ENCODE measurements around the gene ARHGAP29. TPM values are rescaled to one million over a fixed set of nuclear protein-coding genes. Genes with fewer than 3 reads are reported as not detected.
A peak's percentile ranks its signal among the peaks of the same experiment; 100 is the strongest.

ARHGAP29 gene
- total RNA-seq, 1 donor from 2014 or later: 42.7 TPM

- H3K27ac Mint-ChIP-seq: peak overlapping the region; percentile 25
- no peak overlapping the region for H3K4me3 Mint-ChIP-seq
- TF ChIP-seq, protein P1, sequence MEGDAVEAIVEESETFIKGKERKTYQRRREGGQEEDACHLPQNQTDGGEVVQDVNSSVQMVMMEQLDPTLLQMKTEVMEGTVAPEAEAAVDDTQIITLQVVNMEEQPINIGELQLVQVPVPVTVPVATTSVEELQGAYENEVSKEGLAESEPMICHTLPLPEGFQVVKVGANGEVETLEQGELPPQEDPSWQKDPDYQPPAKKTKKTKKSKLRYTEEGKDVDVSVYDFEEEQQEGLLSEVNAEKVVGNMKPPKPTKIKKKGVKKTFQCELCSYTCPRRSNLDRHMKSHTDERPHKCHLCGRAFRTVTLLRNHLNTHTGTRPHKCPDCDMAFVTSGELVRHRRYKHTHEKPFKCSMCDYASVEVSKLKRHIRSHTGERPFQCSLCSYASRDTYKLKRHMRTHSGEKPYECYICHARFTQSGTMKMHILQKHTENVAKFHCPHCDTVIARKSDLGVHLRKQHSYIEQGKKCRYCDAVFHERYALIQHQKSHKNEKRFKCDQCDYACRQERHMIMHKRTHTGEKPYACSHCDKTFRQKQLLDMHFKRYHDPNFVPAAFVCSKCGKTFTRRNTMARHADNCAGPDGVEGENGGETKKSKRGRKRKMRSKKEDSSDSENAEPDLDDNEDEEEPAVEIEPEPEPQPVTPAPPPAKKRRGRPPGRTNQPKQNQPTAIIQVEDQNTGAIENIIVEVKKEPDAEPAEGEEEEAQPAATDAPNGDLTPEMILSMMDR (conservative IDR thresholded peaks at IDR 0.05): no peak
- no peaks in the 10 kb centered on the region for H3K9me3 Mint-ChIP-seq
- peaks cover 29% of the 10 kb centered on the region for H3K36me3 Mint-ChIP-seq
- DNase-seq (ENCODE audit: extremely low spot score, unreplicated experiment): no peak
- H3K27me3 Mint-ChIP-seq: no peaks in the 10 kb centered on the region
- H3K4me1 Mint-ChIP-seq (ENCODE audit: unreplicated experiment): peaks cover 6% of the 10 kb centered on the region
Observed at GRCh38 chr1:94191216-94191615, 46.2 kb downstream of the ARHGAP29 start.

DNA sequence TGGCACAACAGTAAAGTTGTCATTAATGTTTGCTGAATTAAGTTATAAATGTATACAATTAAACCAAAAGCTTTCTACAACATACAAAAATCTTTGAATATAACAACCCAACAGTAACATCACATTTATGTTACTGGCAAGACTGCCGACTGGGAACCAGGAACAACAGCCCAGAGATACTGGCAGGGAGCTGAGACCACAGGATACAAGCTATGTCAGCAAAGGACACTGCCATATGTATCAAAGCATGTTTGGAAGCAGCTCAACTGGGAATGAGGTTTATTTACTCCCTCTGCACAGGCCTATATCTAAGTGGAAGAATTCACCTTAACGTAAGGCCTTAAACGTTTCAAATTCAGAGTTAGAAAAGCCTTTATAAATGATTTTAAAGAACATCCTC lies 50.4 kb downstream of the ARHGAP29 start:
- TF ChIP-seq, protein P1 (conservative IDR thresholded peaks at IDR 0.05): no peak
- no peak overlapping the region for H3K27ac Mint-ChIP-seq
- H3K27me3 Mint-ChIP-seq: no peaks in the 10 kb centered on the region
- H3K4me1 Mint-ChIP-seq (ENCODE audit: unreplicated experiment): peaks cover 6% of the 10 kb centered on the region
- DNase-seq (ENCODE audit: extremely low spot score, unreplicated experiment): no peak
- no peak overlapping the region for H3K4me3 Mint-ChIP-seq
- no peaks in the 10 kb centered on the region for H3K9me3 Mint-ChIP-seq
- H3K36me3 Mint-ChIP-seq: peaks cover 26% of the 10 kb centered on the region

DNA sequence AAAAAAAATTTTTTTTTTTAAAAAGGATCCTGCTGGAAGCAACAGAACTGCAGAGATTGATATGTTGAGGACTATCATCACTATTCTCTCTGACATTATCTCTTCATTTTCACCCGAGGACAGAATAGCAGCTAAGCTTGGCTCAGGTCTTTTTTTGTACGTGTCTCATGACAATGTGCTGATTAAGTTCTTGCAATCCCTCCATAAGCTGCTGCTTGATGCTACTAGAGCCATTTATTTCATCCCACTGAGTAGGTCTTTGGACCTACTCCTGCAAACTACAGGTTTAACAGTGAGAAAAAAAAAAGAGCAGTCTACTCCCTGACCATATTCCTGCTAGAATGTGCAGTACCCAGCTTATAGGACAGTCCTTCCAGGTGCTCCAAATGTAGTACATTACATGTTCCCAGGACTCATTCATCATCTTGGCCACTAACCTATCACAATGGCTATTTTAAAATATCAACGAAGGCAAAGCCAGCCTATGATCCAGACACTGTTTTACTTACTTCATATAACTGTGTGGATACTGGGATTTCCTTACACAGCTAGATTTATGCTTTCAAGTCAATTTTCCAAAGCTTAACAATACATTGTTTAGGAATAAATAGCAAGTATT lies 54.1 kb downstream of the ARHGAP29 start:
- H3K27ac Mint-ChIP-seq: peak overlapping the region; percentile 6
- H3K27me3 Mint-ChIP-seq: no peaks in the 10 kb centered on the region
- TF ChIP-seq, protein P1 (conservative IDR thresholded peaks at IDR 0.05): no peak
- H3K4me1 Mint-ChIP-seq (ENCODE audit: unreplicated experiment): no peaks in the 10 kb centered on the region
- no peaks in the 10 kb centered on the region for H3K9me3 Mint-ChIP-seq
- peaks cover 33% of the 10 kb centered on the region for H3K36me3 Mint-ChIP-seq
- H3K4me3 Mint-ChIP-seq: no peak overlapping the region
- no peak for DNase-seq (ENCODE audit: extremely low spot score, unreplicated experiment)

GRCh38 chr1:94182191-94182590 lies 55.2 kb downstream of the ARHGAP29 start:
- no peaks in the 10 kb centered on the region for H3K9me3 Mint-ChIP-seq
- H3K4me1 Mint-ChIP-seq (ENCODE audit: unreplicated experiment): no peaks in the 10 kb centered on the region
- H3K4me3 Mint-ChIP-seq: no peak overlapping the region
- H3K27me3 Mint-ChIP-seq: no peaks in the 10 kb centered on the region
- H3K36me3 Mint-ChIP-seq: peaks cover 36% of the 10 kb centered on the region
- no peak for DNase-seq (ENCODE audit: extremely low spot score, unreplicated experiment)
- H3K27ac Mint-ChIP-seq: no peak overlapping the region
- TF ChIP-seq, protein P1 (conservative IDR thresholded peaks at IDR 0.05): no peak

DNA sequence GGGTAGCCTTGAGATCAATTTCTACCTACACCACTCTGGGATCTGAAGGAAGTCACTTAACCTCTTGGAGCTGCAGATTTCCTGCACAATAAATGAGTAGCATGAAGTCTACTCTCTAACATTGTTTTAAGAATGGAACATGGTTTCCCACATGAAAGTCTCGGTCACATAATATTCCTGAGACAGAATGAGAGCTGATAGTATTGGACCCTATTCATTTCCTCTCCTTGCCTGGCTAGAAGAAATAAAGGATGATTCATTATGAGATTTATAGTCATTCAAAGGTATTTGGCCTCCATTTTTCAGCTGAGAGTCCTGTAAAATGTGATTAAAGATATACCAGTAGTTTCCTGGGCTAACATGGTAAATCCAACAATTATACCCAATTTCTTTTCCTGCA lies 56.7 kb downstream of the ARHGAP29 start:
- peaks cover 44% of the 10 kb centered on the region for H3K36me3 Mint-ChIP-seq
- DNase-seq (ENCODE audit: extremely low spot score, unreplicated experiment): no peak
- H3K4me1 Mint-ChIP-seq (ENCODE audit: unreplicated experiment): no peaks in the 10 kb centered on the region
- TF ChIP-seq, protein P1 (conservative IDR thresholded peaks at IDR 0.05): no peak
- H3K9me3 Mint-ChIP-seq: no peaks in the 10 kb centered on the region
- H3K27me3 Mint-ChIP-seq: no peaks in the 10 kb centered on the region
- no peak overlapping the region for H3K4me3 Mint-ChIP-seq
- H3K27ac Mint-ChIP-seq: peak overlapping the region; percentile 16

Measured in type B pancreatic cell (in vitro differentiated cells).